Measurements from ENCODE around the gene C20orf96.

- no peak for TF ChIP-seq CTCF (IDR thresholded peaks at IDR 0.05)
- no peak for TF ChIP-seq EZH2 (IDR thresholded peaks at IDR 0.05; ENCODE audit: borderline replicate concordance, insufficient read depth, low read depth, low read length, poor library complexity, severe bottlenecking)
Measured at GRCh38 chr20:259981-260380, 30.6 kb downstream of the C20orf96 start.
